Fibroblast of upper back skin (primary cell): ENCODE results near the gene IL36G.

Source experiments
- DNase-seq: peaks from one replicate; pipeline ENCODE4 v3.0.0-alpha.2; 2013

IL36G gene

GRCh38 chr2:113024764-113025163 is 47.0 kb downstream of the IL36G start:
- DNase-seq, result no peak

GRCh38 chr2:113025737-113026136 is 47.9 kb downstream of the IL36G start:
- DNase-seq, result no peak

GRCh38 chr2:113027691-113028090 is 49.9 kb downstream of the IL36G start:
- DNase-seq, result no peak

GRCh38 chr2:113028112-113028511 is 50.3 kb downstream of the IL36G start:
- DNase-seq, result no peak

GRCh38 chr2:113032737-113033136 is 54.9 kb downstream of the IL36G start:
- no peak for DNase-seq

- no peak for DNase-seq
Measured at GRCh38 chr2:113034016-113034415, 56.2 kb downstream of the IL36G start.
